ENCODE results near the gene ANO5.
"Not testable (repeated sequence)": the region's sequence is repeated elsewhere in the genome, so short reads cannot be mapped to it uniquely, and the experiment has no call there.

ANO5 gene

DNA sequence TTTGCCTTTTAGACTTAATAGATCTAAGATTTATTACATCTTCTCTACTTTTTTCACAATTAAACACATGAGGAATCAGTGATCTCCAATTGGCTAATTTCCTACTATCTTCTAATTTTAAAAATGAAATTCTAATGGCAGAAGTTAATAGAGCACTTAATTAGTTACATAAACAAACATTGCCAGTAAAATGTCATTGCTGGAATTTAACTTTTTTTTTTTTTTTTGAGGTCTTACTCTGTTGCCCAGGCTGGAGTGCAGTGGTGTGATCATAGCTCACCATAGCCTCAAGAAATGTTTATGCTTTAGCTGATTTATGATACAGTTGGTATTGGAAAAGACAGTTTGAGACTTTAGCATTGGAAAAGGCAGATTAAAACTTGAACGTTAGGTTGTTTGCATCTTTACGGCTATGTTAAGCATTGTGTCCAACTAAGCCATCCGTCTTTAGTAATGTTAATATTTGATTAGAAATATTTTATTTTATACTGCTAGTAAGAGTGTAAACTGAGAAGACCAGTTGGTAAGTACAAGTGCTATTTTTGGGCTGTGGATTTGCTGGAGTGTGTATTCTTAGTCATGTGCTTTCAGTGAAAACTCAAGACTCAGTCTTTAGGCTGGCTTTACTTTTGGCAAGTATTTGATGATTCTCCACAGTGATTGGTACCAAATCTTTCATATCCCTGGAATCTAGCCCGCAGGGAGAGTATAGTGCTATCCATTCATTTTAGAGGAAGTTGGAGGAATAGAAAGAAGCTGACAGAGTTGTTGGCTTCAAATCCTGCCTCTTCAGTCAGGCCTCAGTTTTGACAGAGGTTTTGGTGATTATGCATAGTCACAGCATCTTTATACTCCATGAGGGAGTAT, 4.5 kb downstream of the ANO5 start:
- no peak for DNase-seq (ENCODE audit: extremely low spot score, insufficient read length, low read depth)
- no peak for FAIRE-seq

DNA sequence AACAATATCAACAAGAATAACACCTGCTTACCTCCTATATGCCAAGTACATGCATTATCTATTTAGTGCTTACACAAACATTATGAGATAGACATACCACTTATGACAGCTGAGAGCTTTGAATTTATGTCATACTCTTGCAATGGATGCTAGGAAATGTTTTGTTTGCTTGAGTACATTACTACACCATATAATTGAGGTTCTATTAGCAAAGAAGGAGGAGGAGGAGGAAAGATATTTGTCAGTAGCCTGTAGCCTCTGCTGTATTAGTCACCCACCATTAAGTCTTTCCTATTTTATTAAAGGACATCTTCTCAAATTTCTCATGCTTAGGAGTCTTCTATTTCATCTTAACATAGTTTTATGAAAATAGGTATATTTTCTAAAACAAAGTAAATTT, 6.4 kb downstream of the ANO5 start:
- FAIRE-seq (no peak), DNase-seq (ENCODE audit: extremely low spot score, insufficient read length, low read depth) (no peak)

DNA sequence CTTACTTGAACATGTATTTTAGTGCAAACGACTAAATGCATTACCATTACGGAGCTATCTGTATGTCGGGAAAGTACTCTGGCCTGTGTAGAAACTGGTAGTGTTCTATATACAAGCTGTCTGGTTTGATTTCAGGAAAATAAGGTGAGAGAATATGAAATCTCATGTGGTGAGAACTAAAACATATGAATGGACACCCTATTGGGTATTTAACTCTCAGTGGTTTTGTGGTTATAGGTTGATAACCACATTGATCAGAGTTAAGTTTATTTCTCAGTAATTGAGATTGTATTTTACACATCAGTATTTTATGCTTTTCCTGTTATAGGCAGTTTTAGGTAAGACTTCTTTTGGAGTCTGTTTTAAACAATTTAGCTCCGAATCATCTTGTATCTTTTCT, 10.4 kb downstream of the ANO5 start:
- DNase-seq (ENCODE audit: extremely low spot score, insufficient read length, low read depth) (no peak), FAIRE-seq (no peak)

- FAIRE-seq (no peak), DNase-seq (ENCODE audit: extremely low spot score, insufficient read length, low read depth) (no peak)
Observed at GRCh38 chr11:22207162-22207561, 14.3 kb downstream of the ANO5 start.

DNA sequence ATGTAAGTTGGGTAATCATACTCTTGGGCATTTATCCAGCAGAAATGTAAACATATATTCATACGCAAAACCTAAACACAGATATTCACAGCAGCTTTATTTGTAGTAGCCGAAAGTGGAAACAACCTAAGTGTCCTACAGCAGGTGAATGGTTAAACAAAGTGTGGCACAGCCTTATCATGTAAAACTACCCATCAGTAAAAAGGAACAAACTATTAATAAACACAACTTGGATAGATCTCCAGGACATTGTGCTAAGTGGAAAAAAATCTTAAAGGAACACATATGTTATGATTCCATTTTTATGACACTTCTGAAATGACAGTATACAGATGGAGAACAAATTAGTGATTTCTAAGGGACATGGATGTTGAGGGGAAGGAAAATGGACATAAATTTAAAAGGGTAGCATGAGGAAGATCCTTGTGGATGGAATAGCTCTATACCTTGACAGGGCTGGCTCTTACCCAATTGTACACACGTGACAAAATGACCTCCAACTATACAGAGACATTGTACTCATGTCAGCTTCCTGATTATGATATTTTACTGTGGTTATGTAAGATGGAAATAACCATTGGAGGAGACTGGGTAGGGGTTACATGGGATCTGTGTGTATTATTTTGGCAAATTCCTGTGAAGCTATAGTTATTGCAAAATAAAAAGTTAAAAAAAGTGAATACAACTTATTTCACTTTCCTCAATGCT, 15.4 kb downstream of the ANO5 start:
- no peak for FAIRE-seq
- no peak for DNase-seq (ENCODE audit: extremely low spot score, insufficient read length, low read depth)

DNA sequence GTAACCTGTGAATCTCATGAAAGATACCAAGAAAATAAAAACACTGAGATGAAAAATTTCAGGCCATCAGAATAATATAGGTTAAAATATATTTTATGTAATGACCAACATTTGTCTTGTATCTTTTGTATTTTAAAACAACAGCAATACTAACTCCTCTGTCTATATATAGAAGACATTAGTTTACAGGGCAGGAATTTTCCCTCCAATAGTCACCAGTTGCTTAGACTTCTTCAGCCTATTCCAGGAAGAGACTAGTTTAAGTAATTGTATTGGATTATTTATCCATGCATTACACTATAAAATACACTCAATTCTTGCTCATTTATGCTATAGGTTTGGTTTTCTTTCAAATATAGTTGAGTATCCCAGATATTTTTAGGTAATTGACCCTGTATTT, 24.1 kb downstream of the ANO5 start:
- FAIRE-seq, result no peak

GRCh38 chr11:22221143-22221542, 28.3 kb downstream of the ANO5 start:
- DNase-seq (ENCODE audit: extremely low spot score, insufficient read length, low read depth), result no peak
- no peak for FAIRE-seq

More for the DNA sequence above, 24.1 kb downstream of the ANO5 start:
- DNase-seq (ENCODE audit: extremely low spot score, insufficient read length, low read depth), result no peak

- FAIRE-seq (no peak), DNase-seq (ENCODE audit: extremely low spot score, insufficient read length, low read depth) (no peak)
Observed at GRCh38 chr11:22225190-22225589, 32.3 kb downstream of the ANO5 start.

- FAIRE-seq (no peak), DNase-seq (ENCODE audit: extremely low spot score, insufficient read length, low read depth) (no peak)
Observed at GRCh38 chr11:22234743-22235142, 41.9 kb downstream of the ANO5 start.

GRCh38 chr11:22244986-22245592, 52.2 kb downstream of the ANO5 start:
- FAIRE-seq (peak; percentile 81), DNase-seq (ENCODE audit: extremely low spot score, insufficient read length, low read depth) (no peak)

DNA sequence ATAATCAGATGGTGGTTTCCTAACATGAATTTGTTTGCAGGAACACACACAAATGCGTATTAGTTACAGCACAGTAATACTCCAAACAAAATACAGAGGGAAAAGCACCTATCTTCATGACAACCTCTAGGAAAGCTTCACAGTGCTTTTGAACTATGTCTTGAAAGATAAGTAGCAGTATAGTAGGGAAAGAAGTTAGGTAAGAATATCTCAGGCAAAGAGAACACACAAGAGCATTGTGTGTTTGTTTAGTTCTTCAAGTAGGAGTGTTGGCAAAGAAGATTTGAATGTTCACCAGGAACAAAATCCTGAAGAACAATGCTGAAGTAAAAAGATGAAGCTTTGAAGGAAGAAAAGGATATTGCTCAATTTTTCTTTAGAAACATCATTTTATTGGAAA, 54.1 kb downstream of the ANO5 start:
- DNase-seq (ENCODE audit: extremely low spot score, insufficient read length, low read depth) (no peak), FAIRE-seq (no peak)

- DNase-seq (ENCODE audit: extremely low spot score, insufficient read length, low read depth) (no peak), FAIRE-seq (no peak)
Observed at GRCh38 chr11:22249871-22250270, 57.0 kb downstream of the ANO5 start.

GRCh38 chr11:22256876-22257275, 64.0 kb downstream of the ANO5 start:
- FAIRE-seq (no peak), DNase-seq (ENCODE audit: extremely low spot score, insufficient read length, low read depth) (no peak)

- no peak for FAIRE-seq
- DNase-seq (ENCODE audit: extremely low spot score, insufficient read length, low read depth), result no peak
Observed at GRCh38 chr11:22263613-22264012, 70.7 kb downstream of the ANO5 start.

- DNase-seq (ENCODE audit: extremely low spot score, insufficient read length, low read depth); FAIRE-seq: not testable (repeated sequence)
Observed at GRCh38 chr11:22268983-22269624, 76.2 kb downstream of the ANO5 start.

DNA sequence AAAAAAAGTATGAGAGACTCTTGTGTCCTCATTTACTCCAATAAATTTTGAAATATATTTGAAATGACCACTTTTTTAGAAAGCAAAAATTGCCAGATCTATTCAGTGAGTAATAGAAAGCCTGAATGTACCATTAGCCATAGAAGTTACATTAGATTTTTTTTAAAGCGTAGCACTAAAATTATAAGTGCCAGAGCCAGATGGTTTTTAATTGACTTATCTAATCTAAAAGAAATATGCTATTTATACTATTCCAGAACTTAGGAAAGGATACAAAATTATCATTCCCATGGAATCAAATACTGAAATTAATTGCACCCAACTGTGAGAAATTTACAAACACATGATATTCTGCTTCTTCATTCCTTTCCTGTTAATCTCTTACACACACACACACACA, 80.9 kb downstream of the ANO5 start:
- FAIRE-seq (no peak), DNase-seq (ENCODE audit: extremely low spot score, insufficient read length, low read depth) (no peak)

DNA sequence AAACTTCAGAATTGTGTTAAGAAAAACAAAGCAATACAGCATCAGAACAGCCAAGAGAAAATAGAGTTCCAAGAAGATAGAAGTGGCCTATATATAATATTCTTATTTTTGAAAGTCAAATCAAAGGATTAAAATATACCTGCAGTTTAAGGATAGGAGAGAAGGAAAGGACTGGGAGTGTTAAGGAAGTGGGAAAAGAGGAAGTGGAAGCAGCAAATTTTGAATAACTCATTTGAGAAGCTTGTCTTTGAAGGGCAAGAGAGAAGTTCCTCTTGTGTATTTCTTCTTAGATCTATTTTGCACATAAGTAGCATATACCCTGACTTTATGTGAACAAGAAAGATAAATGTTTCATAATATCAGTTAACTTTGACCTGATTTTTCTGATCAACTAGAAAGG, 82.7 kb downstream of the ANO5 start:
- no peak for FAIRE-seq
- no peak for DNase-seq (ENCODE audit: extremely low spot score, insufficient read length, low read depth)

GRCh38 chr11:22276535-22276934, 83.7 kb downstream of the ANO5 start:
- no peak for FAIRE-seq

DNA sequence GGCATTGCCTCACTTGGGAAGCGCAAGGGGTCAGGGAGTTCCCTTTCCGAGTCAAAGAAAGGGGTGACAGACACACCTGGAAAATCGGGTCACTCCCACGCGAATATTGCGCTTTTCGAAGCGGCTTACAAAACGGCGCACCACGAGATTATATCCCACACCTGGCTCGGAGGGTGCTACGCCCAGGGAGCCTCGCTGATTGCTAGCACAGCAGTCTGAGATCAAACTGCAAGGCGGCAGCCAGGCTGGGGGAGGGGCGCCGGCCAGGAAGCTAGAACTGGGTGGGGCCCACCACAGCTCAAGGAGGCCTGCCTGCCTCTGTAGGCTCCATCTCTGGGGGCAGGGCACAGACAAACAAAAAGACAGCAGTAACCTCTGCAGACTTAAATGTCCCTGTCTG, 92.1 kb downstream of the ANO5 start:
- not testable (repeated sequence) for DNase-seq (ENCODE audit: extremely low spot score, insufficient read length, low read depth); FAIRE-seq

More at GRCh38 chr11:22276535-22276934, 83.7 kb downstream of the ANO5 start:
- DNase-seq (ENCODE audit: extremely low spot score, insufficient read length, low read depth), result no peak

GRCh38 chr11:22302368-22302767, 109.5 kb downstream of the ANO5 start:
- FAIRE-seq (no peak), DNase-seq (ENCODE audit: extremely low spot score, insufficient read length, low read depth) (no peak)
